RWPE2 (cell line): ENCODE results near the gene IFT57.

Experiments
- ATAC-seq: fragments of 200-7000 bp; cut with Tn5 transposase; 3 replicates; pipeline ENCODE4 v1.9.1; 2021; ENCODE audit warnings: low read depth
- DNase-seq: peaks from one replicate; pipeline ENCODE4 v3.0.0-alpha.2; 2020; ENCODE audit warnings: low spot score
- H3K27ac ChIP-seq: fragments of 450-650 bp; 2 replicates; pipeline ENCODE4 v1.5.1; 2017; ENCODE audit warnings: mild to moderate bottlenecking; ENCODE audit not compliant: poor library complexity, severe bottlenecking
- H3K27me3 ChIP-seq: fragments of 250-450 bp; sonication (Bioruptor Pico); 2 replicates; pipeline ENCODE4 v1.5.1; 2021; ENCODE audit warnings: mild to moderate bottlenecking, moderate library complexity; ENCODE audit not compliant: insufficient read depth, poor library complexity, severe bottlenecking
- H3K36me3 ChIP-seq: fragments of 250-450 bp; sonication (Bioruptor Pico); 2 replicates; pipeline ENCODE4 v1.5.1; 2020; ENCODE audit warnings: low read depth, mild to moderate bottlenecking, moderate library complexity
- H3K4me1 ChIP-seq: fragments of 250-450 bp; sonication (Bioruptor Pico); 2 replicates; pipeline ENCODE4 v1.5.1; 2021; ENCODE audit warnings: mild to moderate bottlenecking, moderate library complexity; ENCODE audit not compliant: insufficient read depth, poor library complexity, severe bottlenecking
- H3K4me3 ChIP-seq: fragments of 250-450 bp; sonication (Bioruptor Pico); 2 replicates; pipeline ENCODE4 v1.5.1; 2021; ENCODE audit warnings: mild to moderate bottlenecking, moderate library complexity; ENCODE audit not compliant: severe bottlenecking
- H3K9me3 ChIP-seq: fragments of 250-450 bp; sonication (Bioruptor Pico); 2 replicates; pipeline ENCODE4 v1.5.1; 2021; ENCODE audit warnings: mild to moderate bottlenecking, moderate library complexity; ENCODE audit not compliant: severe bottlenecking
- CTCF ChIP-seq: fragments of 450-650 bp; IDR thresholded peaks from one replicate; pipeline ENCODE4 v1.5.1; 2017; ENCODE audit warnings: mild to moderate bottlenecking, moderate library complexity; ENCODE audit not compliant: poor library complexity, severe bottlenecking

IFT57 gene

GRCh38 chr3:108251844-108252243 lies 29.6 kb upstream of the IFT57 start:
- Histone ChIP-seq H3K27ac (no peak overlapping the region), H3K9me3 (no peaks in the 10 kb centered on the region), H3K36me3 (no peaks in the 10 kb centered on the region), H3K4me3 (no peak overlapping the region), H3K27me3 (no peaks in the 10 kb centered on the region), H3K4me1 (no peaks in the 10 kb centered on the region)
- no peak for TF ChIP-seq CTCF
- DNase-seq (no peak), ATAC-seq (no peak)

- no peak for TF ChIP-seq CTCF
- Histone ChIP-seq H3K4me3 (no peak overlapping the region), H3K27ac (no peak overlapping the region), H3K4me1 (no peaks in the 10 kb centered on the region), H3K27me3 (no peaks in the 10 kb centered on the region), H3K36me3 (no peaks in the 10 kb centered on the region), H3K9me3 (no peaks in the 10 kb centered on the region)
- no peak for DNase-seq
- ATAC-seq, result no peak
Observed at GRCh38 chr3:108251265-108251664, 29.0 kb upstream of the IFT57 start.

GRCh38 chr3:108250626-108251025 lies 28.4 kb upstream of the IFT57 start:
- Histone ChIP-seq H3K4me1 (no peaks in the 10 kb centered on the region), H3K27me3 (no peaks in the 10 kb centered on the region), H3K36me3 (no peaks in the 10 kb centered on the region), H3K27ac (no peak overlapping the region), H3K4me3 (no peak overlapping the region), H3K9me3 (no peaks in the 10 kb centered on the region)
- no peak for ATAC-seq
- TF ChIP-seq CTCF, result no peak
- no peak for DNase-seq

- no peaks in the 10 kb centered on the region for H3K4me1 ChIP-seq
- TF ChIP-seq CTCF, result no peak
- no peaks in the 10 kb centered on the region for H3K27me3 ChIP-seq
- ATAC-seq, result no peak
- no peaks in the 10 kb centered on the region for H3K9me3 ChIP-seq
- no peak overlapping the region for H3K4me3 ChIP-seq
- no peak overlapping the region for H3K27ac ChIP-seq
- H3K36me3 ChIP-seq, result no peaks in the 10 kb centered on the region
- no peak for DNase-seq
Observed at GRCh38 chr3:108243243-108243642, 21.0 kb upstream of the IFT57 start.

GRCh38 chr3:108242776-108243175 lies 20.6 kb upstream of the IFT57 start:
- no peak overlapping the region for H3K4me3 ChIP-seq
- TF ChIP-seq CTCF, result no peak
- no peaks in the 10 kb centered on the region for H3K4me1 ChIP-seq
- no peaks in the 10 kb centered on the region for H3K9me3 ChIP-seq
- H3K27me3 ChIP-seq, result no peaks in the 10 kb centered on the region
- no peak overlapping the region for H3K27ac ChIP-seq
- no peaks in the 10 kb centered on the region for H3K36me3 ChIP-seq
- DNase-seq (no peak), ATAC-seq (no peak)
